Neural cell (in vitro differentiated cells): ENCODE measurements around the gene GDAP2. TPM values are rescaled to one million over a fixed set of nuclear protein-coding genes. Genes with fewer than 3 reads are reported as not detected.

ENCODE experiments used
- H2AFZ ChIP-seq: fragments of 200-600, 300-800 bp; sonication (generic), shearing (Covaris generic); 2 replicates; pipeline ENCODE4 v1.6.0; 2014; ENCODE audit warnings: low read depth, mild to moderate bottlenecking, antibody characterized with exemption, low read length, moderate library complexity
- H3F3A ChIP-seq: fragments of 200-600 bp; shearing (Covaris generic); 2 replicates; pipeline ENCODE4 v1.6.1; 2016; ENCODE audit warnings: mild to moderate bottlenecking, moderate library complexity, mixed read lengths, antibody characterized with exemption, low read length; ENCODE audit not compliant: insufficient read depth, poor library complexity, severe bottlenecking
- H3K27ac ChIP-seq: fragments of 200-600, 300-800 bp; sonication (generic), shearing (Covaris generic); 2 replicates; pipeline ENCODE4 v1.5.1; 2014; ENCODE audit warnings: mild to moderate bottlenecking, low read length, moderate library complexity
- H3K27me3 ChIP-seq: fragments of 300-800, 200-600 bp; sonication (generic), shearing (Covaris generic); 2 replicates; pipeline ENCODE4 v1.6.0; 2014; ENCODE audit warnings: mild to moderate bottlenecking, low read depth, low read length, moderate library complexity; ENCODE audit not compliant: insufficient read depth
- H3K36me3 ChIP-seq: fragments of 300-800, 200-600 bp; sonication (generic), shearing (Covaris generic); 2 replicates; pipeline ENCODE4 v1.5.1; 2014; ENCODE audit warnings: mild to moderate bottlenecking, antibody characterized with exemption, low read length, moderate library complexity; ENCODE audit not compliant: insufficient read depth
- H3K4me2 ChIP-seq: fragments of 300-800, 200-600 bp; sonication (generic), shearing (Covaris generic); 2 replicates; pipeline ENCODE4 v1.6.0; 2014; ENCODE audit warnings: mild to moderate bottlenecking, low read length
- H3K4me3 ChIP-seq: fragments of 300-800, 200-600 bp; sonication (generic), shearing (Covaris generic); 2 replicates; pipeline ENCODE4 v1.5.1; 2014; ENCODE audit warnings: mild to moderate bottlenecking, low read length, moderate library complexity
- H3K79me2 ChIP-seq: fragments of 200-600 bp; shearing (Covaris generic); replicated peaks from 2 replicates; pipeline ENCODE4 v1.6.0; 2014; ENCODE audit warnings: mild to moderate bottlenecking, low read length, moderate library complexity; ENCODE audit not compliant: insufficient read depth
- H3K9ac ChIP-seq: fragments of 300-800, 200-600 bp; sonication (generic), shearing (Covaris generic); 2 replicates; pipeline ENCODE4 v1.6.1; 2016; ENCODE audit warnings: mild to moderate bottlenecking, low read length, mixed read lengths
- H3K9me2 ChIP-seq: fragments of 200-600 bp; shearing (Covaris generic); 2 replicates; pipeline ENCODE4 v1.6.1; 2016; ENCODE audit warnings: mild to moderate bottlenecking, low read length, mixed read lengths; ENCODE audit not compliant: insufficient read depth
- H3K9me3 ChIP-seq: fragments of 200-600, 300-800 bp; sonication (generic), shearing (Covaris generic); 2 replicates; pipeline ENCODE4 v1.6.1; 2016; ENCODE audit warnings: mild to moderate bottlenecking, mixed run types, low read length, moderate library complexity, mixed read lengths
- H4K20me1 ChIP-seq: fragments of 200-600 bp; shearing (Covaris generic); 2 replicates; pipeline ENCODE4 v1.6.1; 2016; ENCODE audit warnings: mild to moderate bottlenecking, mixed run types; ENCODE audit not compliant: insufficient read depth
- EP300 ChIP-seq: fragments of 450-650 bp; conservative IDR thresholded peaks from 2 replicates; pipeline ENCODE4 v1.6.1; 2014; ENCODE audit warnings: antibody characterized with exemption, mild to moderate bottlenecking, moderate library complexity; ENCODE audit not compliant: poor library complexity, severe bottlenecking
- EZH2 ChIP-seq: fragments of 200-600, 300-800 bp; shearing (Covaris generic), sonication (generic); IDR thresholded peaks from 2 replicates; pipeline ENCODE4 v1.6.1; 2014; ENCODE audit warnings: antibody characterized with exemption, low read length, borderline replicate concordance, mild to moderate bottlenecking; ENCODE audit not compliant: insufficient read depth, poor library complexity, severe bottlenecking
- MXI1 ChIP-seq: fragments of 450-650 bp; conservative IDR thresholded peaks from 2 replicates; pipeline ENCODE4 v1.6.1; 2014; ENCODE audit warnings: antibody characterized with exemption, mild to moderate bottlenecking; ENCODE audit not compliant: poor library complexity, severe bottlenecking
- POLR2AphosphoS5 ChIP-seq: IDR thresholded peaks from 2 replicates; pipeline ENCODE4 v1.6.1; 2012
- RAD21 ChIP-seq: fragments of 450-650 bp; conservative IDR thresholded peaks from 2 replicates; pipeline ENCODE4 v1.6.1; 2014; ENCODE audit warnings: antibody characterized with exemption, mild to moderate bottlenecking, moderate library complexity
- SMC3 ChIP-seq: fragments of 450-650 bp; conservative IDR thresholded peaks from 2 replicates; pipeline ENCODE4 v1.6.1; 2014; ENCODE audit warnings: antibody characterized with exemption, mild to moderate bottlenecking, moderate library complexity; ENCODE audit not compliant: poor library complexity
- TAF1 ChIP-seq: IDR thresholded peaks from 2 replicates; pipeline ENCODE4 v1.6.1; 2012; ENCODE audit warnings: low read depth
- polyA plus RNA-seq: library from polyadenylated mRNA; depleted of rRNA; stranded (reverse); fragments of >200 nt; gene quantifications from 2 replicates; pipeline ENCODE4 v1.2.3, GENCODE V29; 2014
- TF ChIP-seq, protein P1 (sequence below): fragments of 450-650 bp; IDR thresholded peaks from 2 replicates; pipeline ENCODE4 v1.5.1; 2014; ENCODE audit warnings: antibody characterized with exemption, mild to moderate bottlenecking, moderate library complexity; ENCODE audit not compliant: poor library complexity, severe bottlenecking
- TF ChIP-seq, protein P2 (sequence below): IDR thresholded peaks from 2 replicates; pipeline ENCODE4 v1.6.1; 2012; ENCODE audit warnings: borderline replicate concordance

The GDAP2 gene
- polyA plus RNA-seq, 1 donor from 2014 or later = 6.8 TPM

DNA sequence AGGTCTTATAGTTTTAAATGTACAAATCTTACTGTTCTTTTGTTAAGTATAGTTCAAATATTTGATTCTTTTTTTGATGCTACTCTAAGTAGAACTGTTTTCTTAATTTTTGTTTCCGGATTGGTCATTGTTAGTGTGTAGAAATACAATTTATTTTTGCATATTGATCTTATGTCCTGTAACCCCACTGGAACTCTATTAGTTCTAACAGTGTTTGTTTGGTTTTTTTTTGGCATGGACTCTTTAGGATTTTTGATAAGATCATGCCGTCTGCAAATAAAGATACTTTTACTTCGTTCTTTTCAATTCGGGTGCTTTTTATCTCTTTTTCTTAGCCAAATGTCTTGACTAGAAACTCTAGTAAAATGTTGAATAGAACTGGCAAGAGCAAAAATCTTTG is 26.5 kb downstream of the GDAP2 start:
- H3K9me3 ChIP-seq = no peaks in the 10 kb centered on the region
- no peaks in the 10 kb centered on the region for H3F3A ChIP-seq
- H3K36me3 ChIP-seq = peaks cover 13% of the 10 kb centered on the region
- H3K4me3 ChIP-seq = no peak overlapping the region
- no peaks in the 10 kb centered on the region for H3K9me2 ChIP-seq
- H3K27ac ChIP-seq = no peak overlapping the region
- H2AFZ ChIP-seq = no peak overlapping the region
- H3K9ac ChIP-seq = no peak overlapping the region
- no peaks in the 10 kb centered on the region for H3K79me2 ChIP-seq
- H3K4me2 ChIP-seq = no peak overlapping the region
- H3K27me3 ChIP-seq = no peaks in the 10 kb centered on the region
- H4K20me1 ChIP-seq = no peaks in the 10 kb centered on the region
- TF ChIP-seq SMC3 (no peak), EZH2 (no peak), RAD21 (no peak), TAF1 (no peak), MXI1 (no peak), EP300 (no peak), POLR2AphosphoS5 (no peak)
- TF ChIP-seq, protein P1, sequence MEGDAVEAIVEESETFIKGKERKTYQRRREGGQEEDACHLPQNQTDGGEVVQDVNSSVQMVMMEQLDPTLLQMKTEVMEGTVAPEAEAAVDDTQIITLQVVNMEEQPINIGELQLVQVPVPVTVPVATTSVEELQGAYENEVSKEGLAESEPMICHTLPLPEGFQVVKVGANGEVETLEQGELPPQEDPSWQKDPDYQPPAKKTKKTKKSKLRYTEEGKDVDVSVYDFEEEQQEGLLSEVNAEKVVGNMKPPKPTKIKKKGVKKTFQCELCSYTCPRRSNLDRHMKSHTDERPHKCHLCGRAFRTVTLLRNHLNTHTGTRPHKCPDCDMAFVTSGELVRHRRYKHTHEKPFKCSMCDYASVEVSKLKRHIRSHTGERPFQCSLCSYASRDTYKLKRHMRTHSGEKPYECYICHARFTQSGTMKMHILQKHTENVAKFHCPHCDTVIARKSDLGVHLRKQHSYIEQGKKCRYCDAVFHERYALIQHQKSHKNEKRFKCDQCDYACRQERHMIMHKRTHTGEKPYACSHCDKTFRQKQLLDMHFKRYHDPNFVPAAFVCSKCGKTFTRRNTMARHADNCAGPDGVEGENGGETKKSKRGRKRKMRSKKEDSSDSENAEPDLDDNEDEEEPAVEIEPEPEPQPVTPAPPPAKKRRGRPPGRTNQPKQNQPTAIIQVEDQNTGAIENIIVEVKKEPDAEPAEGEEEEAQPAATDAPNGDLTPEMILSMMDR = no peak
- TF ChIP-seq, protein P2, sequence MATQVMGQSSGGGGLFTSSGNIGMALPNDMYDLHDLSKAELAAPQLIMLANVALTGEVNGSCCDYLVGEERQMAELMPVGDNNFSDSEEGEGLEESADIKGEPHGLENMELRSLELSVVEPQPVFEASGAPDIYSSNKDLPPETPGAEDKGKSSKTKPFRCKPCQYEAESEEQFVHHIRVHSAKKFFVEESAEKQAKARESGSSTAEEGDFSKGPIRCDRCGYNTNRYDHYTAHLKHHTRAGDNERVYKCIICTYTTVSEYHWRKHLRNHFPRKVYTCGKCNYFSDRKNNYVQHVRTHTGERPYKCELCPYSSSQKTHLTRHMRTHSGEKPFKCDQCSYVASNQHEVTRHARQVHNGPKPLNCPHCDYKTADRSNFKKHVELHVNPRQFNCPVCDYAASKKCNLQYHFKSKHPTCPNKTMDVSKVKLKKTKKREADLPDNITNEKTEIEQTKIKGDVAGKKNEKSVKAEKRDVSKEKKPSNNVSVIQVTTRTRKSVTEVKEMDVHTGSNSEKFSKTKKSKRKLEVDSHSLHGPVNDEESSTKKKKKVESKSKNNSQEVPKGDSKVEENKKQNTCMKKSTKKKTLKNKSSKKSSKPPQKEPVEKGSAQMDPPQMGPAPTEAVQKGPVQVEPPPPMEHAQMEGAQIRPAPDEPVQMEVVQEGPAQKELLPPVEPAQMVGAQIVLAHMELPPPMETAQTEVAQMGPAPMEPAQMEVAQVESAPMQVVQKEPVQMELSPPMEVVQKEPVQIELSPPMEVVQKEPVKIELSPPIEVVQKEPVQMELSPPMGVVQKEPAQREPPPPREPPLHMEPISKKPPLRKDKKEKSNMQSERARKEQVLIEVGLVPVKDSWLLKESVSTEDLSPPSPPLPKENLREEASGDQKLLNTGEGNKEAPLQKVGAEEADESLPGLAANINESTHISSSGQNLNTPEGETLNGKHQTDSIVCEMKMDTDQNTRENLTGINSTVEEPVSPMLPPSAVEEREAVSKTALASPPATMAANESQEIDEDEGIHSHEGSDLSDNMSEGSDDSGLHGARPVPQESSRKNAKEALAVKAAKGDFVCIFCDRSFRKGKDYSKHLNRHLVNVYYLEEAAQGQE = no peak

DNA sequence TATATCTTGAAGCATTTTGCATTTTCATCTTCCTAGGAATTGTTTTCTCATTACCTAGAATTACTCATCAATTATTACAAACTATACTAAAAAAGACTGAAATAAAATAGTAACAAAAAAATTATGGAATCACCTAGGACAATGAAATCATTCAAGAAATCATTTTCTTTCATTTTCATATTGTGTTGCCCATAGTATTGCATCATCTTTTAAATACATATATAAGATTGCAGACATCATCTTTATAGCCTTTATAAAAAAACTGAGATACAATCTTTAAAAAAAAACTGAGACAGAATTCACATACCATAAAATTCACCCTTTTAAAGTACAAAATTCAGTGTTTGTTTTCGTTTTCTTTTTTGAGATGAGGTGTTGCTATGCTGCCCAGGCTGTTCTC is 29.6 kb downstream of the GDAP2 start:
- no peak overlapping the region for H2AFZ ChIP-seq
- no peak overlapping the region for H3K9ac ChIP-seq
- no peaks in the 10 kb centered on the region for H4K20me1 ChIP-seq
- H3K4me2 ChIP-seq = no peak overlapping the region
- H3F3A ChIP-seq = no peaks in the 10 kb centered on the region
- H3K27me3 ChIP-seq = no peaks in the 10 kb centered on the region
- H3K9me2 ChIP-seq = no peaks in the 10 kb centered on the region
- H3K36me3 ChIP-seq = peaks cover 13% of the 10 kb centered on the region
- no peaks in the 10 kb centered on the region for H3K79me2 ChIP-seq
- no peaks in the 10 kb centered on the region for H3K9me3 ChIP-seq
- H3K27ac ChIP-seq = no peak overlapping the region
- no peak overlapping the region for H3K4me3 ChIP-seq
- TF ChIP-seq TAF1 (no peak), EP300 (no peak), POLR2AphosphoS5 (no peak), MXI1 (no peak)
- TF ChIP-seq, protein P2 = no peak
- TF ChIP-seq, protein P1 = no peak
